NCI-H1048 (cell line): Measurements from ENCODE around the gene RHCG.

ENCODE experiments used
- DNase-seq: peaks from one replicate; lab custom pipeline; 2025; lab: John Stamatoyannopoulos, UW

The RHCG gene

GRCh38 chr15:89444241-89445225 lies 51.9 kb downstream of the RHCG start:
- no peak for DNase-seq

- no peak for DNase-seq
Measured at GRCh38 chr15:89443581-89443980, 52.8 kb downstream of the RHCG start.

GRCh38 chr15:89442671-89443307 lies 53.6 kb downstream of the RHCG start:
- no peak for DNase-seq

GRCh38 chr15:89442155-89442554 lies 54.2 kb downstream of the RHCG start:
- no peak for DNase-seq

GRCh38 chr15:89441295-89441812 lies 55.0 kb downstream of the RHCG start:
- DNase-seq = no peak

GRCh38 chr15:89439764-89440163 lies 56.6 kb downstream of the RHCG start:
- no peak for DNase-seq

GRCh38 chr15:89436560-89437311 lies 59.6 kb downstream of the RHCG start:
- no peak for DNase-seq

GRCh38 chr15:89435362-89435761 lies 61.0 kb downstream of the RHCG start:
- DNase-seq = no peak

GRCh38 chr15:89433686-89434085 lies 62.7 kb downstream of the RHCG start:
- DNase-seq = no peak

- peak; percentile 20 for DNase-seq
Measured at GRCh38 chr15:89430530-89431341, 65.6 kb downstream of the RHCG start.

- DNase-seq = no peak
Measured at GRCh38 chr15:89429986-89430385, 66.4 kb downstream of the RHCG start.

GRCh38 chr15:89429023-89429422 lies 67.4 kb downstream of the RHCG start:
- DNase-seq = no peak

GRCh38 chr15:89428246-89428645 lies 68.1 kb downstream of the RHCG start:
- DNase-seq = no peak

- no peak for DNase-seq
Measured at GRCh38 chr15:89426500-89426899, 69.9 kb downstream of the RHCG start.

- no peak for DNase-seq
Measured at GRCh38 chr15:89423981-89424380, 72.4 kb downstream of the RHCG start.
